IMR-90 (cell line): ENCODE data around the gene EIF4EBP2. TPM values are rescaled to one million over a fixed set of nuclear protein-coding genes. Genes with fewer than 3 reads are reported as not detected.

Experiments used
- CEBPB ChIP-seq: IDR thresholded peaks from 2 replicates; pipeline ENCODE4 v1.6.1; 2012; ENCODE audit warnings: low read depth, low read length, improper control_type of control experiment
- CHD1 ChIP-seq: IDR thresholded peaks from 2 replicates; pipeline ENCODE4 v1.6.1; 2012; ENCODE audit warnings: low read depth, low read length, improper control_type of control experiment
- ELK1 ChIP-seq: fragments of 150-350 bp; IDR thresholded peaks from 2 replicates; pipeline ENCODE4 v1.6.1; 2016; ENCODE audit warnings: low read depth, mild to moderate bottlenecking, low read length, moderate library complexity, borderline replicate concordance
- FOS ChIP-seq: fragments of 150-350 bp; IDR thresholded peaks from 2 replicates; pipeline ENCODE4 v1.6.1; 2016; ENCODE audit warnings: low read depth, low read length
- MAFK ChIP-seq: IDR thresholded peaks from 2 replicates; pipeline ENCODE4 v1.6.1; 2012; ENCODE audit warnings: low read depth, low read length, improper control_type of control experiment
- polyA plus RNA-seq, 3 experiments: library from polyadenylated mRNA; depleted of rRNA; stranded (reverse); fragments of >200 nt; gene quantifications; 2 replicates each; pipeline ENCODE4 v1.2.3, GENCODE V29; 2012; ENCODE audit warnings: low replicate concordance in 1 of 3
- total RNA-seq: library from RNA; depleted of rRNA; stranded (reverse); fragments of >200 nt; gene quantifications from 2 replicates; pipeline ENCODE4 v1.2.3, GENCODE V29; 2012

The EIF4EBP2 gene
- total and polyA plus RNA-seq, 2 of the 4 experiments (the other 2 are of a cell fraction), result 13.7 to 15.6 TPM

GRCh38 chr10:70381471-70382421, 22.2 kb upstream of the EIF4EBP2 start (continued):
- TF ChIP-seq ELK1 (no peak), CHD1 (no peak), FOS (no peak), CEBPB (no peak), MAFK (no peak)
